H1 (cell line): ENCODE data around the gene ADGRG2. TPM values are rescaled to one million over a fixed set of nuclear protein-coding genes. Genes with fewer than 3 reads are reported as not detected.

Source experiments
- RNF2 ChIP-seq: fragments of 200-900, 300-1000 bp; sonication (generic); IDR thresholded peaks from 2 replicates; pipeline ENCODE4 v1.7.1; 2016; ENCODE audit warnings: borderline replicate concordance, low read depth, mild to moderate bottlenecking, antibody characterized with exemption, low read length; ENCODE audit not compliant: poor library complexity, severe bottlenecking; ENCODE audit errors: missing control alignments
- RXRA ChIP-seq: IDR thresholded peaks from 2 replicates; pipeline ENCODE4 v1.6.1; 2011; ENCODE audit warnings: low read depth, mild to moderate bottlenecking, low read length, moderate library complexity; ENCODE audit not compliant: insufficient read depth
- SIN3A ChIP-seq, 2 experiments: IDR thresholded peaks in 1 of 2; conservative IDR thresholded peaks in 1 of 2; 2 replicates each; pipeline ENCODE4 v1.6.1; 2011 to 2012; ENCODE audit warnings: low read length in 2 of 2, improper control_type of control experiment in 1 of 2, low read depth in 1 of 2, mild to moderate bottlenecking in 1 of 2
- polyA plus RNA-seq, 7 experiments: library from polyadenylated mRNA; depleted of rRNA in 3 of 7; stranded (reverse) in 5 of 7; unstranded in 2 of 7; fragments of >200 nt in 5 of 7; fragments of 200-250 nt in 2 of 7; gene quantifications; 1 replicate in 5 of 7; 2 replicates in 1 of 7; 4 replicates in 1 of 7; pipeline versions ENCODE4 v1.2.1 to v1.2.3, GENCODE V29; 2011 to 2013; ENCODE audit warnings: missing spikeins in 2 of 7, mixed read lengths in 2 of 7
- total RNA-seq: library from RNA; stranded (reverse); fragmentation: NEBNext Ultra II Directional; extraction: Animal tissue kit (Norgen Biotek cat#: 25700); gene quantifications from 2 replicates; pipeline ENCODE4 v1.2.1, GENCODE V29; 2021
- TF ChIP-seq, protein P1 (sequence below): fragments of 300-600 bp; sonication (generic); IDR thresholded peaks from 2 replicates; pipeline ENCODE4 v1.7.1; 2012; ENCODE audit warnings: low read length, moderate library complexity, mild to moderate bottlenecking, inconsistent platforms; ENCODE audit not compliant: insufficient replicate concordance
- TF ChIP-seq, protein P2 (sequence below): IDR thresholded peaks from 2 replicates; pipeline ENCODE4 v1.6.1; 2012; ENCODE audit warnings: inconsistent platforms
- TF ChIP-seq, protein P3 (sequence below): IDR thresholded peaks from 2 replicates; pipeline ENCODE4 v1.6.1; 2012; ENCODE audit warnings: inconsistent platforms

Gene ADGRG2
- total and polyA plus RNA-seq, 2 of the 8 experiments (the other 6 are each of a cell fraction or from before 2014, with no cell fraction given): 8.9 to 13.3 TPM

DNA sequence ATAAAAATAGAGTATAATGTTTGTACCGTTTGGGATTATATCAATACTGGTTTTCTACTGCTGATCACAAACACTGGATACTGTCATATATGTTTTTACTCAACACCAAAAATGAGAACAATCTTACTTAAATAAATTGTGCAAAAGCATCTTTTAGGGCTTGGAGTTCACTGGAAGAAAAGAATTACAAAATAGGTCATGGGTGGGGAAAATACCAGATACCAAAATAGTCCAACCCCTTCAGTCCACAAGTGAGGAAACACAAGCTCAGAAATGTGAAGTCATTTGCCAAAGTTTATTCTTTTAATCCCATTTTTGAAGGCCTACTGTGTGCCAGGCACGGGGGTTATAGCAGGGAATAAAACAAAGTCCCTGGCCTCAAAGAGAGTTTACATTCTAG lies 64.4 kb downstream of the ADGRG2 start (continued):
- TF ChIP-seq, protein P1, sequence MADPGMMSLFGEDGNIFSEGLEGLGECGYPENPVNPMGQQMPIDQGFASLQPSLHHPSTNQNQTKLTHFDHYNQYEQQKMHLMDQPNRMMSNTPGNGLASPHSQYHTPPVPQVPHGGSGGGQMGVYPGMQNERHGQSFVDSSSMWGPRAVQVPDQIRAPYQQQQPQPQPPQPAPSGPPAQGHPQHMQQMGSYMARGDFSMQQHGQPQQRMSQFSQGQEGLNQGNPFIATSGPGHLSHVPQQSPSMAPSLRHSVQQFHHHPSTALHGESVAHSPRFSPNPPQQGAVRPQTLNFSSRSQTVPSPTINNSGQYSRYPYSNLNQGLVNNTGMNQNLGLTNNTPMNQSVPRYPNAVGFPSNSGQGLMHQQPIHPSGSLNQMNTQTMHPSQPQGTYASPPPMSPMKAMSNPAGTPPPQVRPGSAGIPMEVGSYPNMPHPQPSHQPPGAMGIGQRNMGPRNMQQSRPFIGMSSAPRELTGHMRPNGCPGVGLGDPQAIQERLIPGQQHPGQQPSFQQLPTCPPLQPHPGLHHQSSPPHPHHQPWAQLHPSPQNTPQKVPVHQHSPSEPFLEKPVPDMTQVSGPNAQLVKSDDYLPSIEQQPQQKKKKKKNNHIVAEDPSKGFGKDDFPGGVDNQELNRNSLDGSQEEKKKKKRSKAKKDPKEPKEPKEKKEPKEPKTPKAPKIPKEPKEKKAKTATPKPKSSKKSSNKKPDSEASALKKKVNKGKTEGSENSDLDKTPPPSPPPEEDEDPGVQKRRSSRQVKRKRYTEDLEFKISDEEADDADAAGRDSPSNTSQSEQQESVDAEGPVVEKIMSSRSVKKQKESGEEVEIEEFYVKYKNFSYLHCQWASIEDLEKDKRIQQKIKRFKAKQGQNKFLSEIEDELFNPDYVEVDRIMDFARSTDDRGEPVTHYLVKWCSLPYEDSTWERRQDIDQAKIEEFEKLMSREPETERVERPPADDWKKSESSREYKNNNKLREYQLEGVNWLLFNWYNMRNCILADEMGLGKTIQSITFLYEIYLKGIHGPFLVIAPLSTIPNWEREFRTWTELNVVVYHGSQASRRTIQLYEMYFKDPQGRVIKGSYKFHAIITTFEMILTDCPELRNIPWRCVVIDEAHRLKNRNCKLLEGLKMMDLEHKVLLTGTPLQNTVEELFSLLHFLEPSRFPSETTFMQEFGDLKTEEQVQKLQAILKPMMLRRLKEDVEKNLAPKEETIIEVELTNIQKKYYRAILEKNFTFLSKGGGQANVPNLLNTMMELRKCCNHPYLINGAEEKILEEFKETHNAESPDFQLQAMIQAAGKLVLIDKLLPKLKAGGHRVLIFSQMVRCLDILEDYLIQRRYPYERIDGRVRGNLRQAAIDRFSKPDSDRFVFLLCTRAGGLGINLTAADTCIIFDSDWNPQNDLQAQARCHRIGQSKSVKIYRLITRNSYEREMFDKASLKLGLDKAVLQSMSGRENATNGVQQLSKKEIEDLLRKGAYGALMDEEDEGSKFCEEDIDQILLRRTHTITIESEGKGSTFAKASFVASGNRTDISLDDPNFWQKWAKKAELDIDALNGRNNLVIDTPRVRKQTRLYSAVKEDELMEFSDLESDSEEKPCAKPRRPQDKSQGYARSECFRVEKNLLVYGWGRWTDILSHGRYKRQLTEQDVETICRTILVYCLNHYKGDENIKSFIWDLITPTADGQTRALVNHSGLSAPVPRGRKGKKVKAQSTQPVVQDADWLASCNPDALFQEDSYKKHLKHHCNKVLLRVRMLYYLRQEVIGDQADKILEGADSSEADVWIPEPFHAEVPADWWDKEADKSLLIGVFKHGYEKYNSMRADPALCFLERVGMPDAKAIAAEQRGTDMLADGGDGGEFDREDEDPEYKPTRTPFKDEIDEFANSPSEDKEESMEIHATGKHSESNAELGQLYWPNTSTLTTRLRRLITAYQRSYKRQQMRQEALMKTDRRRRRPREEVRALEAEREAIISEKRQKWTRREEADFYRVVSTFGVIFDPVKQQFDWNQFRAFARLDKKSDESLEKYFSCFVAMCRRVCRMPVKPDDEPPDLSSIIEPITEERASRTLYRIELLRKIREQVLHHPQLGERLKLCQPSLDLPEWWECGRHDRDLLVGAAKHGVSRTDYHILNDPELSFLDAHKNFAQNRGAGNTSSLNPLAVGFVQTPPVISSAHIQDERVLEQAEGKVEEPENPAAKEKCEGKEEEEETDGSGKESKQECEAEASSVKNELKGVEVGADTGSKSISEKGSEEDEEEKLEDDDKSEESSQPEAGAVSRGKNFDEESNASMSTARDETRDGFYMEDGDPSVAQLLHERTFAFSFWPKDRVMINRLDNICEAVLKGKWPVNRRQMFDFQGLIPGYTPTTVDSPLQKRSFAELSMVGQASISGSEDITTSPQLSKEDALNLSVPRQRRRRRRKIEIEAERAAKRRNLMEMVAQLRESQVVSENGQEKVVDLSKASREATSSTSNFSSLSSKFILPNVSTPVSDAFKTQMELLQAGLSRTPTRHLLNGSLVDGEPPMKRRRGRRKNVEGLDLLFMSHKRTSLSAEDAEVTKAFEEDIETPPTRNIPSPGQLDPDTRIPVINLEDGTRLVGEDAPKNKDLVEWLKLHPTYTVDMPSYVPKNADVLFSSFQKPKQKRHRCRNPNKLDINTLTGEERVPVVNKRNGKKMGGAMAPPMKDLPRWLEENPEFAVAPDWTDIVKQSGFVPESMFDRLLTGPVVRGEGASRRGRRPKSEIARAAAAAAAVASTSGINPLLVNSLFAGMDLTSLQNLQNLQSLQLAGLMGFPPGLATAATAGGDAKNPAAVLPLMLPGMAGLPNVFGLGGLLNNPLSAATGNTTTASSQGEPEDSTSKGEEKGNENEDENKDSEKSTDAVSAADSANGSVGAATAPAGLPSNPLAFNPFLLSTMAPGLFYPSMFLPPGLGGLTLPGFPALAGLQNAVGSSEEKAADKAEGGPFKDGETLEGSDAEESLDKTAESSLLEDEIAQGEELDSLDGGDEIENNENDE: no peak
- TF ChIP-seq SIN3A (conservative IDR thresholded peaks at IDR 0.05 in 1 of 2, IDR thresholded peaks at IDR 0.05 in 1 of 2; ENCODE audit: low read depth in 1 of 2, low read length in 2 of 2): no peak
- TF ChIP-seq RXRA: no peak
- TF ChIP-seq, protein P2, sequence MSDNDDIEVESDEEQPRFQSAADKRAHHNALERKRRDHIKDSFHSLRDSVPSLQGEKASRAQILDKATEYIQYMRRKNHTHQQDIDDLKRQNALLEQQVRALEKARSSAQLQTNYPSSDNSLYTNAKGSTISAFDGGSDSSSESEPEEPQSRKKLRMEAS: no peak
- TF ChIP-seq RNF2: no peak
- TF ChIP-seq, protein P3, sequence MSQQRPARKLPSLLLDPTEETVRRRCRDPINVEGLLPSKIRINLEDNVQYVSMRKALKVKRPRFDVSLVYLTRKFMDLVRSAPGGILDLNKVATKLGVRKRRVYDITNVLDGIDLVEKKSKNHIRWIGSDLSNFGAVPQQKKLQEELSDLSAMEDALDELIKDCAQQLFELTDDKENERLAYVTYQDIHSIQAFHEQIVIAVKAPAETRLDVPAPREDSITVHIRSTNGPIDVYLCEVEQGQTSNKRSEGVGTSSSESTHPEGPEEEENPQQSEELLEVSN: no peak
